Suppressor macrophage (primary cell): ENCODE measurements around the gene PSMD11.

Experiments used
- DNase-seq, 4 experiments: peaks; one replicate each; pipeline ENCODE4 v3.0.0-alpha.2; 2020 to 2022

PSMD11 gene

DNA sequence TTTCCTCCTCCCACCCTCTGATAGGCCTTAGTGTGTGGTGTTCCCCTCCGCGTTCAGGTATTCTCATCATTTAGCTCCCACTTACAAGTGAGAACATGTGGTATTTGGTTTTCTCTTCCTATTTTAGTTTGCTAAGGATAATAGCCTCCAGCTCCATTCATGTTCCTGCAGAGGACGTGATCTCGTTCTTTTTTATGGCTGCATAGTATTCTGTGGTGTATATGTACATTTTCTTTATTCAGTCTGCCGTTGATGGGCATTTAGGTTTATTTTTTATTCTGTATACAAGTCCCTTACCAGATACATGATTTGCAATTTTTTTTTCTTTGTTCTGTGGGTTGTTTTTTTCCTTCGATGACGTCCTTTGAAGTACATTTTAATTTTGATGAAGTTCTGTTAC, 23.6 kb downstream of the PSMD11 start:
- no peak for DNase-seq

DNA sequence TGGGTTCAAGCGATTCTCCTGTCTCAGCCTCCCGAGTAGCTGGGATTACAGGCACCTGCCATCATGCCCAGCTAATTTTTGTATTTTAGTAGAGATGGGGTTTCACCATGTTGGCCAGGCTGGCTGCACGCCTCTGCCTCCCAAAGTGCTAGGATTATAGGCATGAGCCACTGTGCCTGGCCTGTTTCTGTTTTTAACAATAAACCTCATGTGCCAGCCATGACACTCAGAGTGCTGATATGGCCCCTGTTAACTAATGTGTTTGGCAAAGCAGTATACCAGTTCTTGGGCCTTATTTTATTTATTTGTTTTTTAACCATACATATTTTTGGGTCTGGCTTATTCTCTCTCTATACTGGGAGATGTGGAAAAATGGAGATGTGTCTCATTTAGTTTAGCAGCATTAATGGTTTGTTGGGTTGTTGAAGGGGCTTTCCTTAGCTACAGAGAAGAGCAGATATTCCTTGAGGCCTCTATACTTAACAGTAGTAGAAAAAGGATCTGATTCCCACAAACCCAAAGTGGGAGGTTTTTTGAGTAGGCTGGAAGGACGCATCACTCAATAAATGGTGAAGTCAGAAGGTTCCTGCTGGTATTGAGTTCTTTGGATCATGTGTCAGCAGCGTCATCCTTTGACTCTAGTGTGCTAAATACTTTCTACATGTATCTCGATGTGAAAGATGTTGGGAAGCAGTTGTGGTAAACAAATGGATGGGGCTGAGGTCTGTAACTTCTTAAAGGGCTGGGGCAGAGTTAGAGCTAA, 26.3 kb downstream of the PSMD11 start:
- peak; percentile 17 to 50 (median 36) for DNase-seq

DNA sequence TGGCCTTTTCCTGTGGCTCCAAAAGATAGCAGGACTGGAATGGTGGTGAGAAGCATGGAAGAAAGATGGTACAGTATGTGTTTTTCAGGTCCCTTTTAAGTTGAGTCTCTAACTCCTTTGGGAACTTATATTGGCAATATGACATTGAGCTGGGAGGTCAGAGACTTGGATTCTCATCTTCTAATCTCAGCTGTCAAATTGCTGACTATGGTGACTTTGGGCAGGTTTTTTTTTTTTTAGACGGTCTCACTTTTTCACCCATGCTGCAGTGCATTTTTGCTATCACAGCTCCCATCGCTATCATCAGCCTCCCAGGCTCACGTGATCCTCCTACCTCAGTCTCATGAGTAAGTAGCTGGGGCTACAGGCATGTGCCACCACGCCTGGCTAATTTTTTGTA, 27.3 kb downstream of the PSMD11 start:
- no peak for DNase-seq

- no peak for DNase-seq
Measured at GRCh38 chr17:32475258-32475657, 30.9 kb downstream of the PSMD11 start.

GRCh38 chr17:32477220-32477619, 32.9 kb downstream of the PSMD11 start:
- DNase-seq: no peak

DNA sequence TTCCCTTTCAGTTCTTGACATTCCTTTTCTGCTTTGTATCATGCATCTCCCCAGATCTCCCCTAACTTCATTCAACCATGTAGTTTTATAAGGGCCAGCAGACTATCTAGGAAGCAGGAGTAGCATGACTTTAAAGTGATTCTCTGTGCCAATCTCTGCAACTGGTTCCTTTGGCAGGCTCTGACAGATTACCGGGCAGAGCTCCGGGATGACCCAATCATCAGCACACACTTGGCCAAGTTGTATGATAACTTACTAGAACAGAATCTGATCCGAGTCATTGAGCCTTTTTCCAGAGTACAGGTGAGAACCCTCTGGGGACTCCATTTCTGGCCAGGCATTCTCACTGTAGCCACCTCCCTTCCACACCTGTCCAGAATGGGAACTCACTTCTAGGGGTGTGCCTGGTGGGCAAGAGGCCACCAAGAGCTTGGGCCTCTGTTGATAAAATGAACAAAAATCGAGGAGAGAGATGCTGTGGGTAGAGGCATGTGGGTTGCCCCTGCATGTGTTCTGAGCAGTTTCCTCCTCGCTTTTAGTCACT, 34.8 kb downstream of the PSMD11 start:
- DNase-seq: no peak

DNA sequence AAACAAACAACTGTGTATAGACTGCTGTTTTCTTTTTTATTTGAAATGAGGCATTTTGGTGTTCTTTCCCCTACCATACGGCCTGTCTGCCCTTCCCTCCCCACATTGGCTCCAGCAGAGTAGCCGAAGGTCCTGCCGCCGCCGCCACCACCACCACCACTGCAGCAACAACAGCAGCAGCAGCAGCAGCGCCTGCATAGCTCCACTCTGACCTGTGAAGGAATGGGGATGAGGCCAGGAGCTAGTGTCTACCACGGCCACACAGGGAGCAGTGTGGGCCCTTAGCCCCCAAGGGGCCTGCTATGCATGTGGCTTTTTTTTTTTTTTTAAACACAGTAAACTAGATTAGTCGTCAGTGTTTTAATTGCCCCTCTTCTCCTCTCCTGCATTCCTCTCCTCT, 36.9 kb downstream of the PSMD11 start:
- no peak for DNase-seq

DNA sequence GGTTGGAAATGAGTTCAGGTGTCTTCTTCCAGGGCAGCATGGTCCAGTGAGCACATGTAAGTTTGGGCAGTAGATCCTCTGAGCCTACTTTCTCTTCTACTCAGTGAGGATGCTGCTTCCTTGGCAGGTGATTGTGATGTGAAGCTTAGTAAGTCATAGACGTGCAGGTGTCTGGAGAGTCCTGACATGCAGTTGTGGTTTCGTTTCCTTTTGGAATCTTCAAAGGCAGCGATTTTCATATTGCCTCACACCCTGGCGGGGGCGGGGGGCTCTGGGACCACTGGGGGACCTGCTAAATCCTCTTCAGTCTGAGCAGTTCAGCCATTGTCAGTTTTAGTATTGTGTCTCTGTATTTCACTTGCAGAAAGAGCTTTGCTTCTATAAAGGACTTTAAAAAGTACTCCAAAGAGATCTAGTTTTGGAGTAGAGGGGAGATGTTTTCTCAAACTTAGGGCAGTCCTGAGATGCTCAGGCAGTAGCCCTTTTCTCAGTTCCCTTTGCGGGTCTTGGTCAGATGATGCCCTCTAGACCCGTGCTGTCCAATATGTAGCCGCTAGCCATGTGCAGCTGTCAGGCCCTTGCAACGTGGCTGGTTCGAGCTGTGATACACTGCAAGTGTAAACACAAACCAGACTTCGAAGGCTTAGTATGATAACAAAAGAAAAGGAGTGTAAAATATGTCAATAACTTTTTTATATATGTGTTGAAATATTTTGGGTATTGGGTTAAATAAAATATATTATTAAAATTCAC, 38.4 kb downstream of the PSMD11 start:
- no peak for DNase-seq

- DNase-seq: peak; percentile 31 to 72 (median 62)
Measured at GRCh38 chr17:32483451-32484019, 39.2 kb downstream of the PSMD11 start.

DNA sequence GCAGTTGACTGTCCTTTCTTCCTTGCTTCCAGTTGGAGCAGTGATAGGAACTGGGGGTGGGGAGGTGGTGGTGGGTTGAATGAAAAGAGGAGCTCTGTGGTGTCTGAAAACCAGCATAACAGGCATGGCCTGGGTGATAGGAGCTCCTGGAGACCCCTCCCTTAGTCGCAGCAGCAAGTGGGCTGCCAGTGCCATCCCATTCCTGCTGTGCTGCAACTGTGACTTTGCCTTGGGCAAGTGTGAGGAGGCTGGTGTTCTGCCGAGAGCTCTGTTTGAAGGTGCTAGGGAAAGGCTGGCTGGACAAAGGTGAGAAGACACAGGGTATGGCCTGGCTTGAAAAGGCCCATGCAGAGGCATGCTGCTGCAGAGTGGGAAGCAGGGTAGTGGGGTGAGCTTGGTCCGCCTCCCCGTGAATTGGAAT, 39.7 kb downstream of the PSMD11 start:
- no peak for DNase-seq

- no peak for DNase-seq
Measured at GRCh38 chr17:32484628-32485027, 40.3 kb downstream of the PSMD11 start.

DNA sequence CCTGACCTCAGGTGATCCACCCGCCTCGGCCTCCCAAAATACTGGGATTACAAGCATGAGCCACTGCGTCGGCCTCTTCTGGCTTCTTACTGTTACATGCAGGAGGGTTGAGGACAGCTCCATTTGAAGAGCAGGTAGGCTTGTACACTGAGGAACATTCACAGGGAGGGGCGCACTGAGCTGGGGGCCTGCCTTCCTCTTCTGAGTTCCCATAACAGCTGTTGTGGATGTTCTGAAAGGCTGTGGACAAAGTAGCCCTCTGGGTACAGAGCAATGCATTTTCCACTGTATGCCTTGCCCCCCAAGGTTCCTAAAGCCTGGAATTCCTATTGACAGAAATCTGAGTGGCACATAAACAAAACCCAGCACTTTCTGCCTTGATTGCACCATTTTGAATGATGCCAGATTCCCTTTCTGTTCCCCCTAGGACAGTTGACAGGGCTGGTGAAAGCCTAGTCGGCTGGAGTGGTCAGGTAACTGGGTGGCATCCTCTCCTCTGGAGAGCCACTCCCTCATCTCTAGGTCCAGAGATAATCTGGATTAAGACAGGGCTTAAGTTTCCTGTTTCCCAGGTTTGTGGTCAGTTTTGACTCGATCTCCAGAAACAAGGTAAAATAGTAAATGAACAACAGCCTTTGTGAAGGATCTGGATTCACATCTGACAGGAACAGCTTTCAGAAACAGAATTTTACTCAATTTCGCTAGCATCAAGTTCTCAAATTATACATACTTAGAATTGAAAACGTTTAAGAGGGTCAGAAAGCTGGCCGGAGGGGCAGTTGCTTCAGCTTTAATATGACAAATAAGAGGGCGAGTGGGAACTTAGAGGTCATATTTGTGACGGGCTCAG, 41.2 kb downstream of the PSMD11 start:
- no peak for DNase-seq

DNA sequence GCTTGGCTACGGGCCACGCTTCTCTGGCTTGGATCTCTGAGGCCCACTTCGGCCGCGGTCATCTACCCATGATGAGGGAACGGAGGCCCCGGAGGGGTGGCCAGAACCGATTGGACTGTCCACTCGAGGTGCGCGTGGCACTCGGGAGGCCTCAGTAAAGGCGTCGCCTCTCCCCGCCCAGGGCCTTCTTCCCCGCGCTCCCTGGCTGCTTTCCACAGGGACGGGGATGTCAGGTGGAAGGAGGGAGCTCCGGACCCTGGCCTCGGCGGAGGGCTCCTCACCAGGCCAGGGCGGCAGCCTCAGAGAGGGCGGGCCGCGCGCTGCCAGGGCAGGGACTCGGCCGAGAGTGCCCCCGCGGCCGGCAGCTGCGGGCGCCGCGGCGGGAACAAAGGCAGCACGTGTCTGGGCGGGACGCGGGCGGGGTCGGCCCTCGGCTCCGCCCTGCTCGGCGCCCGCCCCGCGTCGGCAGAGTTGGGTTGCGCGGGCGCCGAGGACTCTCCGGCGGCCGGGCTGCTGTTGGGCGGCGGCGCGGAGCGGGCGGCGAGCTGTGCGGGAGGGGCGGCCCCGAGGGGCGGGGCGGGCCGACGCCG, 41.9 kb downstream of the PSMD11 start:
- DNase-seq: peak; percentile 70 to 89 (median 80)

GRCh38 chr17:32486701-32487472, 42.6 kb downstream of the PSMD11 start, which contains the start of gene CDK5R1:
CDK5R1 (plus strand) TSS chr17:32486993; CDS start chr17:32487621, 628 bp downstream.
- DNase-seq: peak; percentile 62 to 89 (median 76)

GRCh38 chr17:32487473-32488176, 43.3 kb downstream of the PSMD11 start:
- DNase-seq: peak in 2 of 4 experiments; percentile 27 to 42

GRCh38 chr17:32488177-32488542, 43.9 kb downstream of the PSMD11 start:
- DNase-seq: no peak

- no peak for DNase-seq
Measured at GRCh38 chr17:32488604-32489180, 44.4 kb downstream of the PSMD11 start.

- no peak for DNase-seq
Measured at GRCh38 chr17:32489320-32490100, 45.2 kb downstream of the PSMD11 start.

DNA sequence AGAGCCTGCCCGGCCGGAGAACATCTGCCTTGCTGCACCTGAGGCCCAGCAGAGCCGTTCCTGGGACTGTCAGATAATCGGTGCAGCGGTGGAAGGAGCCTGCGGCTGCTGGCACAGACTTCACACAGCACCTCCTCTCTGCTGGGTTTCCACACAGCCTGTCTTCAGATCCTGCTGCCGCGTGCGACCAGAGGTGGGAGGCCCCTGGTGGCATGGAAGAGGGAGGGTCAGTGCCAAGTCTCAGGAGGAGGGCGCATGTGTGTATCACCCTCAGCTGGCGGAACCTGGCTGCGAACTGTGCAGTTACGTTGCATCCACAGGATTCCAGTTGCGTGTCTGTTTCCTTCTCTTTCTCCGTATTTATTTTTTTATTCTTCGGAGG, 45.8 kb downstream of the PSMD11 start:
- DNase-seq: no peak
